ENCODE measurements around the gene OR2T27.
"Not testable (repeated sequence)": the region's sequence is repeated elsewhere in the genome, so short reads cannot be mapped to it uniquely, and the experiment has no call there.

DNA sequence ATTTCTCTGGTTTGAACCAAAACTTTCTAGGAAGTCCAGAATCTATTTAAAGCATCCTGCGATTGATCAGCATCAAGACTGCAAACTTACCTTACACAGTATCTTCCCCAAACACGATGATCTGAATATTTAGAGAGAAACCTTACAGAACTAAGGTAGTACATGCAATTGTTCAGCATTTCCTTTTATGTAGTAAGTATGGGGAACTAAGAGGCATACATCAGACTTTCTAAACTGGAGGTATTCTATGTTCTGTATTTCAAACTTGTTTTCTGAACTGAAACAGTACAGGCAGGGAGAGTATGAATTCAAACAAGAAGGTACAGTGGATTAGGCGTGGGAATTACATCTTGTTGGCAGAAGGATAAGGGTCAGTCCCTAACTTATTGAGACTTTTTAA, at the start of gene OR2T27:
- TF ChIP-seq, protein P1, sequence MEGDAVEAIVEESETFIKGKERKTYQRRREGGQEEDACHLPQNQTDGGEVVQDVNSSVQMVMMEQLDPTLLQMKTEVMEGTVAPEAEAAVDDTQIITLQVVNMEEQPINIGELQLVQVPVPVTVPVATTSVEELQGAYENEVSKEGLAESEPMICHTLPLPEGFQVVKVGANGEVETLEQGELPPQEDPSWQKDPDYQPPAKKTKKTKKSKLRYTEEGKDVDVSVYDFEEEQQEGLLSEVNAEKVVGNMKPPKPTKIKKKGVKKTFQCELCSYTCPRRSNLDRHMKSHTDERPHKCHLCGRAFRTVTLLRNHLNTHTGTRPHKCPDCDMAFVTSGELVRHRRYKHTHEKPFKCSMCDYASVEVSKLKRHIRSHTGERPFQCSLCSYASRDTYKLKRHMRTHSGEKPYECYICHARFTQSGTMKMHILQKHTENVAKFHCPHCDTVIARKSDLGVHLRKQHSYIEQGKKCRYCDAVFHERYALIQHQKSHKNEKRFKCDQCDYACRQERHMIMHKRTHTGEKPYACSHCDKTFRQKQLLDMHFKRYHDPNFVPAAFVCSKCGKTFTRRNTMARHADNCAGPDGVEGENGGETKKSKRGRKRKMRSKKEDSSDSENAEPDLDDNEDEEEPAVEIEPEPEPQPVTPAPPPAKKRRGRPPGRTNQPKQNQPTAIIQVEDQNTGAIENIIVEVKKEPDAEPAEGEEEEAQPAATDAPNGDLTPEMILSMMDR (IDR thresholded peaks at IDR 0.05; ENCODE audit: low read length), result not testable (repeated sequence)
- TF ChIP-seq EZH2 (IDR thresholded peaks at IDR 0.05; ENCODE audit: borderline replicate concordance, low read length), result not testable (repeated sequence)
